ENCODE data around the gene SPATA16. TPM values are rescaled to one million over a fixed set of nuclear protein-coding genes. Genes with fewer than 3 reads are reported as not detected.
"Not testable (repeated sequence)": the region's sequence is repeated elsewhere in the genome, so short reads cannot be mapped to it uniquely, and the experiment has no call there.

SPATA16 gene
- total RNA-seq, 1 donor from 2014 or later: not detected

- H3K9me3 Mint-ChIP-seq: peaks cover 2% of the 10 kb centered on the region
- no peak for DNase-seq (ENCODE audit: low read depth, low spot score)
- no peaks in the 10 kb centered on the region for H3K36me3 Mint-ChIP-seq (ENCODE audit: low read depth)
- no peak overlapping the region for H3K4me3 Mint-ChIP-seq
- H3K4me1 Mint-ChIP-seq: no peaks in the 10 kb centered on the region
- TF ChIP-seq, protein P1, sequence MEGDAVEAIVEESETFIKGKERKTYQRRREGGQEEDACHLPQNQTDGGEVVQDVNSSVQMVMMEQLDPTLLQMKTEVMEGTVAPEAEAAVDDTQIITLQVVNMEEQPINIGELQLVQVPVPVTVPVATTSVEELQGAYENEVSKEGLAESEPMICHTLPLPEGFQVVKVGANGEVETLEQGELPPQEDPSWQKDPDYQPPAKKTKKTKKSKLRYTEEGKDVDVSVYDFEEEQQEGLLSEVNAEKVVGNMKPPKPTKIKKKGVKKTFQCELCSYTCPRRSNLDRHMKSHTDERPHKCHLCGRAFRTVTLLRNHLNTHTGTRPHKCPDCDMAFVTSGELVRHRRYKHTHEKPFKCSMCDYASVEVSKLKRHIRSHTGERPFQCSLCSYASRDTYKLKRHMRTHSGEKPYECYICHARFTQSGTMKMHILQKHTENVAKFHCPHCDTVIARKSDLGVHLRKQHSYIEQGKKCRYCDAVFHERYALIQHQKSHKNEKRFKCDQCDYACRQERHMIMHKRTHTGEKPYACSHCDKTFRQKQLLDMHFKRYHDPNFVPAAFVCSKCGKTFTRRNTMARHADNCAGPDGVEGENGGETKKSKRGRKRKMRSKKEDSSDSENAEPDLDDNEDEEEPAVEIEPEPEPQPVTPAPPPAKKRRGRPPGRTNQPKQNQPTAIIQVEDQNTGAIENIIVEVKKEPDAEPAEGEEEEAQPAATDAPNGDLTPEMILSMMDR (conservative IDR thresholded peaks at IDR 0.05): no peak
- H3K27ac Mint-ChIP-seq (ENCODE audit: unreplicated experiment): no peak overlapping the region
- H3K27me3 Mint-ChIP-seq (ENCODE audit: low read depth): no peaks in the 10 kb centered on the region
Observed at GRCh38 chr3:173027429-173027828, 113.6 kb downstream of the SPATA16 start.

GRCh38 chr3:173025941-173026340 is 115.1 kb downstream of the SPATA16 start:
- H3K4me3 Mint-ChIP-seq: no peak overlapping the region
- no peak for DNase-seq (ENCODE audit: low read depth, low spot score)
- no peak overlapping the region for H3K27ac Mint-ChIP-seq (ENCODE audit: unreplicated experiment)
- H3K4me1 Mint-ChIP-seq: no peaks in the 10 kb centered on the region
- no peaks in the 10 kb centered on the region for H3K36me3 Mint-ChIP-seq (ENCODE audit: low read depth)
- no peaks in the 10 kb centered on the region for H3K27me3 Mint-ChIP-seq (ENCODE audit: low read depth)
- H3K9me3 Mint-ChIP-seq: peaks cover 2% of the 10 kb centered on the region
- TF ChIP-seq, protein P1 (conservative IDR thresholded peaks at IDR 0.05): no peak

GRCh38 chr3:173021547-173022185 is 119.4 kb downstream of the SPATA16 start:
- TF ChIP-seq, protein P1 (conservative IDR thresholded peaks at IDR 0.05): no peak
- H3K9me3 Mint-ChIP-seq: peaks cover 2% of the 10 kb centered on the region
- H3K4me1 Mint-ChIP-seq: no peaks in the 10 kb centered on the region
- no peaks in the 10 kb centered on the region for H3K36me3 Mint-ChIP-seq (ENCODE audit: low read depth)
- H3K27me3 Mint-ChIP-seq (ENCODE audit: low read depth): no peaks in the 10 kb centered on the region
- H3K27ac Mint-ChIP-seq (ENCODE audit: unreplicated experiment): no peak overlapping the region
- DNase-seq (ENCODE audit: low read depth, low spot score): no peak
- no peak overlapping the region for H3K4me3 Mint-ChIP-seq

DNA sequence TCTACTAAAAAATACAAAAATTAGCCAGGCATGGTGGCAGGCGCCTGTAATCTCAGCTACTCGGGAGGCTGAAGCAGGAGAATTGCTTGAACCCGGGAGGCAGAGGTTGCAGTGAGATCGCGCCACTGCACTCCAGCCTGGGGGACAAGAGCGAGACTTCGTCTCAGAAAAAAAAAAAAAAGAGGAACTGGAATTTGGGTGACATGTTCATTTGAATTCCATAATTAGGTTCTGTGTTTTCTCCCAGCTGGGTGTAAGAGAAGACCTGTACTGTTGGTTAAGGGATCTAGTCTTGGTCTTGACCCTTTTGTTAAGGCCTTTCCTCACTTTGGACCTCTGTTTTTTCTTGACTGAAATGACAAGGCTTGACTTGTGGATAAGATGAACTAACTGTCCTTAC is 120.9 kb downstream of the SPATA16 start:
- not testable (repeated sequence) for H3K27me3 Mint-ChIP-seq (ENCODE audit: low read depth); H3K4me1 Mint-ChIP-seq; H3K27ac Mint-ChIP-seq (ENCODE audit: unreplicated experiment); DNase-seq (ENCODE audit: low read depth, low spot score); H3K36me3 Mint-ChIP-seq (ENCODE audit: low read depth); H3K9me3 Mint-ChIP-seq; H3K4me3 Mint-ChIP-seq

DNA sequence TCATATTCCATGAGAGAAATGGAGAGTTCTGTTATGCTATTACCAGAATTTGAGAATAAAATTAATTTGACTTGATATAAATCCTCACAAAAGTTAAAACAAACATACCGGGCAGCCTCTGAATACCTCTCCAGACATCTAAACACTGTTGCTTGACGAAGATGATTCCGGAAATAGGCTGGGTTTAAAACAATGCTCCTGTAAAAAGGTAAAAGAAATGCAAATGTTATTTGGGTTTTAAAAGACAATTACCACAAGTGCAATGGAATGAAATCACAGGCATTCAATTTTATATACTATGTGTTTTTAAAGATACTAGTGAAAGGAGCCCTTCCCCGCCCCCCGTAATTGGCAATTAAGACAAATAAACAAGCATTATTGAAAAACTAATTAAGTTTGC is 121.7 kb downstream of the SPATA16 start:
- DNase-seq (ENCODE audit: low read depth, low spot score): no peak
- Mint-ChIP-seq H3K4me1 (no peaks in the 10 kb centered on the region), H3K27ac (ENCODE audit: unreplicated experiment) (no peak overlapping the region), H3K4me3 (no peak overlapping the region), H3K9me3 (peaks cover 2% of the 10 kb centered on the region), H3K27me3 (ENCODE audit: low read depth) (no peaks in the 10 kb centered on the region), H3K36me3 (ENCODE audit: low read depth) (no peaks in the 10 kb centered on the region)
- TF ChIP-seq, protein P1 (conservative IDR thresholded peaks at IDR 0.05): no peak

GRCh38 chr3:173018758-173019157 is 122.3 kb downstream of the SPATA16 start:
- H3K36me3 Mint-ChIP-seq (ENCODE audit: low read depth): no peaks in the 10 kb centered on the region
- H3K4me3 Mint-ChIP-seq: no peak overlapping the region
- H3K9me3 Mint-ChIP-seq: peaks cover 2% of the 10 kb centered on the region
- no peaks in the 10 kb centered on the region for H3K27me3 Mint-ChIP-seq (ENCODE audit: low read depth)
- DNase-seq (ENCODE audit: low read depth, low spot score): no peak
- H3K4me1 Mint-ChIP-seq: no peaks in the 10 kb centered on the region
- TF ChIP-seq, protein P1 (conservative IDR thresholded peaks at IDR 0.05): no peak
- no peak overlapping the region for H3K27ac Mint-ChIP-seq (ENCODE audit: unreplicated experiment)
